GM19455 (cell line): ENCODE results near the gene PALD1.
A peak's percentile ranks its signal among the peaks of the same experiment; 100 is the strongest.
"Not testable (repeated sequence)": the region's sequence is repeated elsewhere in the genome, so short reads cannot be mapped to it uniquely, and the experiment has no call there.

Source experiments
- ATAC-seq: cut with Tn5 transposase; IDR thresholded peaks from one replicate; pipeline ENCODE4 v1.9.1; 2021; ENCODE audit not compliant: unreplicated experiment

The PALD1 gene

GRCh38 chr10:70481831-70482530 lies 3.4 kb downstream of the PALD1 start:
- no peak for ATAC-seq

- no peak for ATAC-seq
These were observed 4.6 kb downstream of the PALD1 start for GRCh38 chr10:70482982-70483760.

GRCh38 chr10:70483872-70484271 lies 5.3 kb downstream of the PALD1 start:
- ATAC-seq: not testable (repeated sequence)

- ATAC-seq: no peak
These were observed 9.3 kb downstream of the PALD1 start for GRCh38 chr10:70487824-70488223.

GRCh38 chr10:70490142-70490541 lies 11.6 kb downstream of the PALD1 start:
- no peak for ATAC-seq

- no peak for ATAC-seq
These were observed 13.0 kb downstream of the PALD1 start for GRCh38 chr10:70491614-70492013.

- ATAC-seq: no peak
These were observed 14.5 kb downstream of the PALD1 start for GRCh38 chr10:70492786-70493659.

GRCh38 chr10:70493660-70494234 lies 15.2 kb downstream of the PALD1 start:
- peak; percentile 62 for ATAC-seq

GRCh38 chr10:70494536-70494935 lies 16.0 kb downstream of the PALD1 start:
- no peak for ATAC-seq

- ATAC-seq: no peak
These were observed 16.4 kb downstream of the PALD1 start for GRCh38 chr10:70494966-70495365.

GRCh38 chr10:70495691-70496261 lies 17.2 kb downstream of the PALD1 start:
- ATAC-seq: no peak

- no peak for ATAC-seq
These were observed 18.0 kb downstream of the PALD1 start for GRCh38 chr10:70496341-70497119.

- no peak for ATAC-seq
These were observed 18.6 kb downstream of the PALD1 start for GRCh38 chr10:70497120-70497545.

GRCh38 chr10:70498970-70499835 lies 20.6 kb downstream of the PALD1 start:
- ATAC-seq: no peak

GRCh38 chr10:70499836-70500167 lies 21.2 kb downstream of the PALD1 start:
- ATAC-seq: no peak

- no peak for ATAC-seq
These were observed 21.8 kb downstream of the PALD1 start for GRCh38 chr10:70500368-70500767.

- no peak for ATAC-seq
These were observed 22.3 kb downstream of the PALD1 start for GRCh38 chr10:70500812-70501301.

GRCh38 chr10:70502406-70502805 lies 23.8 kb downstream of the PALD1 start:
- ATAC-seq: no peak

GRCh38 chr10:70503776-70504175 lies 25.2 kb downstream of the PALD1 start:
- no peak for ATAC-seq
